OCI-LY3 (cell line): ENCODE measurements around the gene DENND2A.
A peak's percentile ranks its signal among the peaks of the same experiment; 100 is the strongest.
"Not testable (repeated sequence)": the region's sequence is repeated elsewhere in the genome, so short reads cannot be mapped to it uniquely, and the experiment has no call there.

Source experiments
- H2AFZ ChIP-seq: fragments of 200-600, 300-600 bp; shearing (Covaris generic); 2 replicates; pipeline ENCODE4 v1.6.0; 2014; ENCODE audit warnings: antibody characterized with exemption, low read depth, low read length
- H3K27ac ChIP-seq: fragments of 200-600, 300-600 bp; sonication (generic); 2 replicates; pipeline ENCODE4 v1.5.1; 2014; ENCODE audit warnings: mild to moderate bottlenecking, low read length, moderate library complexity, mixed read lengths
- H3K27me3 ChIP-seq: fragments of 200-600, 300-600 bp; sonication (generic); 2 replicates; pipeline ENCODE4 v1.6.1; 2014; ENCODE audit warnings: low read depth, low read length, mixed read lengths
- H3K36me3 ChIP-seq: fragments of 200-600, 300-600 bp; sonication (generic); replicated peaks from 2 replicates; pipeline ENCODE3; 2014; ENCODE audit warnings: low read depth, low read length, mixed read lengths
- H3K4me1 ChIP-seq: fragments of 300-600, 200-600 bp; sonication (generic); 2 replicates; pipeline ENCODE4 v1.6.1; 2014; ENCODE audit warnings: low read length, mixed read lengths
- H3K4me2 ChIP-seq: fragments of 200-600, 300-600 bp; sonication (generic); 2 replicates; pipeline ENCODE4 v1.6.1; 2014; ENCODE audit warnings: low read length, mixed read lengths
- H3K4me3 ChIP-seq: fragments of 300-600, 200-600 bp; sonication (generic); 2 replicates; pipeline ENCODE4 v1.5.1; 2014; ENCODE audit warnings: antibody characterized with exemption, mild to moderate bottlenecking, low read length, moderate library complexity
- H3K79me2 ChIP-seq: fragments of 300-600, 200-600 bp; shearing (Covaris generic); 2 replicates; pipeline ENCODE4 v1.6.1; 2014; ENCODE audit warnings: mild to moderate bottlenecking, low read length, mixed read lengths
- H3K9ac ChIP-seq: fragments of 300-600, 200-600 bp; shearing (Covaris generic); 2 replicates; pipeline ENCODE4 v1.6.0; 2014; ENCODE audit warnings: mild to moderate bottlenecking, low read length, moderate library complexity
- H3K9me3 ChIP-seq: fragments of 200-600, 300-600 bp; shearing (Covaris generic); 2 replicates; pipeline ENCODE4 v1.6.1; 2014; ENCODE audit warnings: low read length, mixed read lengths; ENCODE audit not compliant: insufficient read depth
- H4K20me1 ChIP-seq: fragments of 200-600, 300-600 bp; sonication (generic); 2 replicates; pipeline ENCODE4 v1.6.1; 2016; ENCODE audit warnings: low read length, mixed read lengths; ENCODE audit not compliant: insufficient read depth
- CTCF ChIP-seq: fragments of 200-600, 300-600 bp; sonication (generic); IDR thresholded peaks from 2 replicates; pipeline ENCODE4 v1.5.1; 2014; ENCODE audit warnings: antibody characterized with exemption, low read length, low read depth
- EZH2phosphoT487 ChIP-seq: fragments of 200-600 bp; shearing (Covaris generic); IDR thresholded peaks from 2 replicates; pipeline ENCODE4 v1.6.1; 2018; ENCODE audit warnings: antibody characterized with exemption, mixed run types, low read depth

Gene DENND2A

GRCh38 chr7:140669352-140669751, 28.7 kb upstream of the DENND2A start:
- Histone ChIP-seq H2AFZ (no peak overlapping the region), H3K9ac (no peak overlapping the region), H3K4me1 (peaks cover 14% of the 10 kb centered on the region), H3K4me3 (no peak overlapping the region), H4K20me1 (no peaks in the 10 kb centered on the region), H3K36me3 (no peaks in the 10 kb centered on the region), H3K27me3 (no peaks in the 10 kb centered on the region), H3K9me3 (no peaks in the 10 kb centered on the region), H3K27ac (no peak overlapping the region), H3K79me2 (no peaks in the 10 kb centered on the region), H3K4me2 (no peak overlapping the region)
- TF ChIP-seq EZH2phosphoT487 (no peak), CTCF (no peak)

- Histone ChIP-seq H3K9ac (no peak overlapping the region), H3K9me3 (no peaks in the 10 kb centered on the region), H3K36me3 (no peaks in the 10 kb centered on the region), H3K27me3 (no peaks in the 10 kb centered on the region), H3K4me3 (no peak overlapping the region), H3K4me1 (peaks cover 7% of the 10 kb centered on the region), H2AFZ (no peak overlapping the region), H3K4me2 (no peak overlapping the region), H4K20me1 (no peaks in the 10 kb centered on the region), H3K79me2 (no peaks in the 10 kb centered on the region), H3K27ac (no peak overlapping the region)
- no peak for TF ChIP-seq CTCF
- TF ChIP-seq EZH2phosphoT487, result no peak
These were observed 28.0 kb upstream of the DENND2A start for GRCh38 chr7:140668641-140669040.

GRCh38 chr7:140667476-140667875, 26.9 kb upstream of the DENND2A start:
- no peaks in the 10 kb centered on the region for H3K79me2 ChIP-seq
- TF ChIP-seq CTCF (no peak), EZH2phosphoT487 (no peak)
- H4K20me1 ChIP-seq, result no peaks in the 10 kb centered on the region
- no peak overlapping the region for H3K9ac ChIP-seq
- H3K36me3 ChIP-seq, result no peaks in the 10 kb centered on the region
- H2AFZ ChIP-seq, result no peak overlapping the region
- no peak overlapping the region for H3K4me2 ChIP-seq
- H3K9me3 ChIP-seq, result no peaks in the 10 kb centered on the region
- H3K4me3 ChIP-seq, result no peak overlapping the region
- no peaks in the 10 kb centered on the region for H3K27me3 ChIP-seq
- H3K27ac ChIP-seq, result no peak overlapping the region
- peaks cover 5% of the 10 kb centered on the region for H3K4me1 ChIP-seq

GRCh38 chr7:140662938-140663337, 22.3 kb upstream of the DENND2A start:
- not testable (repeated sequence) for H4K20me1 ChIP-seq, H3K79me2 ChIP-seq, H3K27ac ChIP-seq, H3K9ac ChIP-seq, H3K9me3 ChIP-seq, H3K27me3 ChIP-seq, H3K4me3 ChIP-seq, H2AFZ ChIP-seq, H3K4me2 ChIP-seq, H3K4me1 ChIP-seq, H3K36me3 ChIP-seq

- no peak overlapping the region for H2AFZ ChIP-seq
- H3K79me2 ChIP-seq, result no peaks in the 10 kb centered on the region
- 0 out of 2 replicates have a peak, but pooled peaks cover 7% of the 10 kb centered on the region for H3K27me3 ChIP-seq
These were observed 20.5 kb upstream of the DENND2A start for GRCh38 chr7:140661124-140661523.

More at GRCh38 chr7:140661124-140661523, 20.5 kb upstream of the DENND2A start:
- Histone ChIP-seq H3K4me2 (no peak overlapping the region), H3K9me3 (no peaks in the 10 kb centered on the region), H3K27ac (no peak overlapping the region), H4K20me1 (no peaks in the 10 kb centered on the region), H3K4me3 (no peak overlapping the region), H3K4me1 (peaks cover 12% of the 10 kb centered on the region), H3K9ac (no peak overlapping the region), H3K36me3 (no peaks in the 10 kb centered on the region)
- no peak for TF ChIP-seq EZH2phosphoT487
- TF ChIP-seq CTCF, result peak; percentile 25; the same call in 1 of the 2 replicates
